22Rv1 (cell line): ENCODE results near the gene ACTRT2.

Experiments
- ZFX ChIP-seq: fragments of 450-650 bp; IDR thresholded peaks from 2 replicates; pipeline ENCODE4 v1.6.1; 2017; ENCODE audit warnings: antibody characterized with exemption, borderline replicate concordance
- TF ChIP-seq, protein P1 (sequence below): fragments of 450-650 bp; IDR thresholded peaks from 2 replicates; pipeline ENCODE4 v1.5.1; 2017; ENCODE audit warnings: mild to moderate bottlenecking

DNA sequence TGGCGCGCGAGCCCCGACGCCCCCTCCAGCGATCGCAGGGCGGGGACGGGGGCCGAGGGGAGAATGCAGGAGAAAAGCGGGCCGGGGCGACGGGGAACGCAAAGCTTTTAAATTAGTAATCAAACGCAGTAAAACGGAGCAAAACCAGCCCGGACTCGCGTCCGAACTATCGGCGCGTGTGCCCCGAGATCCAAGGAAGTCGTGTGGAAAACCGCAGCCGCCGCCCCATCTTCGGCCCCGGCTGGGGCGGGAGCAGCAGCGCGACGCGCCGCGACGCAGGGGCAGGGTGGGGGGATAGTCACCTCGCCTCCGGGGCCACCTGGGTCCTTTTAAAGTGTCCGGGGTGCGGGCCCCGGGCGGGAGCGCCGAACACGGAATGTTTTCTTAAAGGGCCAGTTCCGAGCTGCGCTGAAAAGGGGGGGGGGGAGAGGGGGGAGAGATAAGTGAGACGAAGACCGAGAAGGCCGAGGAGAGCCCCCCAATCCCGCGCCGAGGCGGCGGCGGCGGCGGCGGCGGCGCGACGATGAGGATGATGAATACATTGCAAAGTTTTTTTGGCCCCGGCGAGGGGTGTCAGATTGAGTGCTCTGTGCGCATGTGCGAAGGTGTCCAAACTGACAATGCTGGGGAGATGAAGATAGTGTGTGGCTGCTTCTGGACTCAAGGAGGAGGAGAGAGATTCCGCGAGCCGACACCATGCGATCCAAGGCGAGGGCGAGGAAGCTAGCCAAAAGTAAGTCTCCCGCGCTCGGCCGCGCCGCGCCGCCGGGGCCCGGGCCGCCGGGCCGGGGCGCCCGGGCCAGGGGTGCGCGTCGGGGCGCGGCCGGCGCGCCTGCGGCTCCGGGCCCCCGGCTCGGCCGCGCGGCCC is 47.5 kb downstream of the ACTRT2 start, which contains the start of gene PRDM16:
- TF ChIP-seq, protein P1, sequence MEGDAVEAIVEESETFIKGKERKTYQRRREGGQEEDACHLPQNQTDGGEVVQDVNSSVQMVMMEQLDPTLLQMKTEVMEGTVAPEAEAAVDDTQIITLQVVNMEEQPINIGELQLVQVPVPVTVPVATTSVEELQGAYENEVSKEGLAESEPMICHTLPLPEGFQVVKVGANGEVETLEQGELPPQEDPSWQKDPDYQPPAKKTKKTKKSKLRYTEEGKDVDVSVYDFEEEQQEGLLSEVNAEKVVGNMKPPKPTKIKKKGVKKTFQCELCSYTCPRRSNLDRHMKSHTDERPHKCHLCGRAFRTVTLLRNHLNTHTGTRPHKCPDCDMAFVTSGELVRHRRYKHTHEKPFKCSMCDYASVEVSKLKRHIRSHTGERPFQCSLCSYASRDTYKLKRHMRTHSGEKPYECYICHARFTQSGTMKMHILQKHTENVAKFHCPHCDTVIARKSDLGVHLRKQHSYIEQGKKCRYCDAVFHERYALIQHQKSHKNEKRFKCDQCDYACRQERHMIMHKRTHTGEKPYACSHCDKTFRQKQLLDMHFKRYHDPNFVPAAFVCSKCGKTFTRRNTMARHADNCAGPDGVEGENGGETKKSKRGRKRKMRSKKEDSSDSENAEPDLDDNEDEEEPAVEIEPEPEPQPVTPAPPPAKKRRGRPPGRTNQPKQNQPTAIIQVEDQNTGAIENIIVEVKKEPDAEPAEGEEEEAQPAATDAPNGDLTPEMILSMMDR = no peak
- no peak for TF ChIP-seq ZFX
